Brain microvascular endothelial cell (primary cell): ENCODE results near the gene RNF166.

Source experiments
- DNase-seq: peaks from one replicate; pipeline ENCODE4 v3.0.0-alpha.2; 2020
- H3K27ac ChIP-seq: fragments of 250-450 bp; sonication (Bioruptor Pico); 2 replicates; pipeline ENCODE4 v1.5.1; 2020; ENCODE audit warnings: mild to moderate bottlenecking, moderate library complexity
- H3K27me3 ChIP-seq: fragments of 250-450 bp; sonication (Bioruptor Pico); replicated peaks from 2 replicates; pipeline ENCODE4 v1.5.1; 2020; ENCODE audit warnings: mild to moderate bottlenecking
- H3K36me3 ChIP-seq: fragments of 250-450 bp; sonication (Bioruptor Pico); replicated peaks from 2 replicates; pipeline ENCODE4 v1.5.1; 2020; ENCODE audit warnings: mild to moderate bottlenecking
- H3K4me3 ChIP-seq: 2 replicates; pipeline ENCODE4 v1.5.1; 2011; ENCODE audit warnings: low read depth, mild to moderate bottlenecking, control low read depth, low read length, moderate library complexity
- in situ Hi-C: cut with HindIII; loops from 2 replicates; pipeline ENCODE4 v1.10.0; 2017; ENCODE audit warnings: low sequenced_read_pairs, low pct_ligation_motif_present
- TF ChIP-seq, protein P1 (sequence below): IDR thresholded peaks from 2 replicates; pipeline ENCODE4 v1.5.1; 2011; ENCODE audit warnings: low read depth, mild to moderate bottlenecking, moderate library complexity, low read length, control low read depth, inconsistent platforms; ENCODE audit errors: missing control alignments

Gene RNF166

DNA sequence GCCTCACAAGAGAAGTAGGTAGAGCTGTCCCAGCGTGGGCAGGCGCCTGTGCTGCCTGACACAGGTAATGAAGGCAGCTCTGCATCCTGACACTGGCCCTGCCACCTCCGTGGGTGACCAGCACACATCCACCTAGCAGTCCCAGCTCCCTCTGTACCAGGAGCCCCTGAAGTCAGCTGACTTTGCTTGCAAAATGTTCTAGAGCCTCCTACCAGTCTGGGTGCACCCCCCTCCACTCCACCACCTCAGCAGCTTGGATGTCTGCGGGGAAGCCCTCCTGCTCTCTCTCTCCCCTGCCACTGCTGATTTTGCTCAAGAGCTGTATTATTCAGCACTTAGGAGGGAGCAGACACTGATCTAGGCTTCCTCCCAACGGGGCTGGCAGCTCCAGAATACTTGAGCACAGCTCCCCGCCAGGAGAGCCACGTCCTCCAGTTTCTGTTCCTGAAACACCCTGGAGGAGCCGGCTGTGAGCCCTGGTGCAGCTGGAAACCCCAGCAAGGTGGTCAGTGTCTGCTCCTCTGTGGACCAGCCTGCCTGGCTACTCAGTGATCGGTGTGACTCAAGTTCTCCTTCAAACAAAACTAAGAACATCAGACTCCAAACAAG, 1.0 kb downstream of the RNF166 start:
- no peaks in the 10 kb centered on the region for H3K27me3 ChIP-seq
- peak; percentile 17 for DNase-seq
- in situ Hi-C loops, result no loop called here
- peak overlapping the region; percentile 63 for H3K4me3 ChIP-seq
- H3K36me3 ChIP-seq, result peaks cover 2% of the 10 kb centered on the region
- H3K27ac ChIP-seq, result peak overlapping the region; percentile 7
- TF ChIP-seq, protein P1, sequence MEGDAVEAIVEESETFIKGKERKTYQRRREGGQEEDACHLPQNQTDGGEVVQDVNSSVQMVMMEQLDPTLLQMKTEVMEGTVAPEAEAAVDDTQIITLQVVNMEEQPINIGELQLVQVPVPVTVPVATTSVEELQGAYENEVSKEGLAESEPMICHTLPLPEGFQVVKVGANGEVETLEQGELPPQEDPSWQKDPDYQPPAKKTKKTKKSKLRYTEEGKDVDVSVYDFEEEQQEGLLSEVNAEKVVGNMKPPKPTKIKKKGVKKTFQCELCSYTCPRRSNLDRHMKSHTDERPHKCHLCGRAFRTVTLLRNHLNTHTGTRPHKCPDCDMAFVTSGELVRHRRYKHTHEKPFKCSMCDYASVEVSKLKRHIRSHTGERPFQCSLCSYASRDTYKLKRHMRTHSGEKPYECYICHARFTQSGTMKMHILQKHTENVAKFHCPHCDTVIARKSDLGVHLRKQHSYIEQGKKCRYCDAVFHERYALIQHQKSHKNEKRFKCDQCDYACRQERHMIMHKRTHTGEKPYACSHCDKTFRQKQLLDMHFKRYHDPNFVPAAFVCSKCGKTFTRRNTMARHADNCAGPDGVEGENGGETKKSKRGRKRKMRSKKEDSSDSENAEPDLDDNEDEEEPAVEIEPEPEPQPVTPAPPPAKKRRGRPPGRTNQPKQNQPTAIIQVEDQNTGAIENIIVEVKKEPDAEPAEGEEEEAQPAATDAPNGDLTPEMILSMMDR, result no peak

DNA sequence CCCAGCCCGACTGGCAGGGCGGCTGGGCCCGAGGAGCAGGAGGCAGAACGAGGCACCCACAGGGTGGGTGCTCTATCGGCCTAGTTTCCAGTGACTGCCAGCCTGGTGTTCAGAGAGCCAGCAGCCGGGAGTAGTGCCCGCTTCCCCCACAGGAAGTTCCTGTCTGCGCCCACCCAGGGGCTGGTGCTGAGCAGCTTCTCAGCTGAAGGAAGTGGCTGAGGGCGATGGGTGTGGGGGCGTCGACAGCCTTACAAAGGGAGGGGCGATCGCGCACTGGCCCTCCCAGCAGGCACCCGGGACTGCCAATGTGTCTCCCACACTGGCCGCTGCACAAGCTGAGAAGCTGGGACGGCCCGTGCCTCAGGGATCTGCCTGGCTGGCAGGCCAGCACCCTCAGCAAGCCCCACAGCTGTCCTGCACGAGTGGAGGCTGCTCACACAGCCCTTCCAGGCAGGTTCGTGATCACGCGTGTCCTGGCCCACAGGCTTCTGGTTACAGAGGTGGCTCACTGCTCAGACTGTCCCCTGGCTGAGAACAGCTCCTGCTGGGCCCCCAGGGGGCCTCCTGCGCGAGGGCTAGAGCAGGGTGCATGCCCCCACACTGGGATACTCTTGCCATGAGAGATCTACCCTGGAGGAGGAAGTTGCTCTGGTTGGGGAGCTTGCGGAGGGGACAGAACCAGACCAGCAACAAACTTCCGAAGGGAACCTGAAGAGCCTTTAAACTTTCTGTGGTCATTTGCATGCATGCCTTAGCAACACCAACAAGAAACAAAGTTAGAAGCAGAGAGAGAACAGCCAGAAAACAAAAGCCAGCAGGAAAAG, 2.5 kb downstream of the RNF166 start:
- Histone ChIP-seq H3K36me3 (peaks cover 3% of the 10 kb centered on the region), H3K27me3 (no peaks in the 10 kb centered on the region), H3K4me3 (no peak overlapping the region), H3K27ac (no peak overlapping the region)
- TF ChIP-seq, protein P1, result no peak
- in situ Hi-C loops, result no loop called here
- no peak for DNase-seq

DNA sequence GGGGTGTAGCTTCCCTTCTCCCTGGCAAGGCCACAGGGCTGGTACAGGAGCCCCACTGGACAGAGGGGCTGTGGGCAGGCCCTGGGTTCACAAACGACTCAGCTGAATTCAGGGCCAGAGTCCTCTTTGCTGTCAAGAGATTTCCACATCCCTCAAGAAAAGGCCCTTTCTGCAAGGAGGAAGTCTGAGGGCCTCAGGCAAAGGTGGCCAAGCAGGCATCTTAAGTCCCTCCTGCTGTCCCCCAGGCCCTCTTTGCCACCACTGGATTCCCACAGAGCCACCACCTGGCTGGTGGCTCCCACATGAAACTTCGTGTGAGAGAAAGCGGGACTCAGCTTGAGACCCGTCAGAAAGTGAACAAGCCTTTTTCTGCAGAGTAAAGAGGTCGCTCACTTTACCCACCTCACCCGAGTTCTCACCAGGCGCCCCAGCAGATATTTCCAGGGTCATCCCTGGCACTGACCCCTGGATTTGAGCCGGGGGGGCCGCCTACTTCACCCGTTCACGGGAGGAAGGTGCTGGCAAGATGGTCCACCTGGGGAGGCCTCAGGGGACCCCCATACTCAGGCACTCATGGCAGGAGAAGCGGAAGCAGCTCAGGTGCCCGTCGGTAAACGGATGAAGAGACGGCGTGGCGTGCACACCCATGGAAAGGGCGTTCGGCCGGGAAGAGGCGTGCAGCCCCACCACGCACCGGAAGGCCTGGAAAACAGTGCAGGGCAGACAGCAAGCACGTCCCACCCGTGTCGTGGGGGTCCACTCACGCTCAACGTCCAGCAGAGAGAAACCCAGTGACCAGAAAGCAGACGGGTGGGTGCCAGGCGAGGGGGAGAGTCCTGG, 3.6 kb downstream of the RNF166 start:
- DNase-seq, result no peak
- Histone ChIP-seq H3K27ac (no peak overlapping the region), H3K27me3 (no peaks in the 10 kb centered on the region), H3K4me3 (no peak overlapping the region), H3K36me3 (peaks cover 12% of the 10 kb centered on the region)
- TF ChIP-seq, protein P1, result no peak
- in situ Hi-C loops, result no loop called here

DNA sequence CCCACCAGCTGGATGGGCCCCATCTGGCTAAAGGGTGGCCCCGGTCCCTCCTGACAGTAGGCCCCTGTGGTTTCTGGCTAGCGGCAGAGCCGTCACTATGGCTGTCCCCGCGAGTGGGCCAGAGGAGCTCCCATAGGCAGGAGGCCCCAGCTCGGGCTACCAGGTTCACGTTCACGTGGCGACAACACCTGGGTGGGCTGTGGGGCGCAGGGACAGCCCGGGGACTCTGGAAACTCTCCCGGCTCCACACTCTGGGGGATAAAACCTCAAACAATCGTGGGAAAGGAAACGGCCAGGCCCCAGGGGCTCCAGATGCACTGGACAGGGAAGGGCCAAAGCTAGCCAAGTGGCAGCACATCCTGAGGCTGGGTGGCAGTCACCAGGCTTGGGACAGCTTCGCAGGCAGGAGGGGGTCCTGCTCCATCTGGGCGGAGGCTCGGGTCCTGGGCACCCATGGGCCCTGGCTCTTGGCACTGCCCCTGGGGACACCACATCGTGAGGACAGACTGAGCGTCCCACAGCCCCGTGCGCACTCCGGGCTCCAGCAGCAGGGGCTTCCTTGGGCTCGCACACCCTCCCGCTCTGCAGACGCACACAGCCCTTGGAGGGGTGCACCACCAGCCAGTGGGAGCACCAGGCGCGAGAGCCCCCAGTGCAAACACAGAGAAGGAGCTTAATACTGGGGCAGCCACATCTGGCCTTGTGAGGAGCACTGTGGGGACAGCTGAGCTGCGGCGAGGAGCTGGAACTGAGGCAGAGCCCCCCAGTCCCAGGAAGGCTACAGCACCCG, 4.4 kb downstream of the RNF166 start:
- TF ChIP-seq, protein P1, result no peak
- Histone ChIP-seq H3K27me3 (no peaks in the 10 kb centered on the region), H3K27ac (peak overlapping the region; percentile 23), H3K4me3 (no peak overlapping the region), H3K36me3 (peaks cover 19% of the 10 kb centered on the region)
- in situ Hi-C loops, result no loop called here
- DNase-seq, result no peak

DNA sequence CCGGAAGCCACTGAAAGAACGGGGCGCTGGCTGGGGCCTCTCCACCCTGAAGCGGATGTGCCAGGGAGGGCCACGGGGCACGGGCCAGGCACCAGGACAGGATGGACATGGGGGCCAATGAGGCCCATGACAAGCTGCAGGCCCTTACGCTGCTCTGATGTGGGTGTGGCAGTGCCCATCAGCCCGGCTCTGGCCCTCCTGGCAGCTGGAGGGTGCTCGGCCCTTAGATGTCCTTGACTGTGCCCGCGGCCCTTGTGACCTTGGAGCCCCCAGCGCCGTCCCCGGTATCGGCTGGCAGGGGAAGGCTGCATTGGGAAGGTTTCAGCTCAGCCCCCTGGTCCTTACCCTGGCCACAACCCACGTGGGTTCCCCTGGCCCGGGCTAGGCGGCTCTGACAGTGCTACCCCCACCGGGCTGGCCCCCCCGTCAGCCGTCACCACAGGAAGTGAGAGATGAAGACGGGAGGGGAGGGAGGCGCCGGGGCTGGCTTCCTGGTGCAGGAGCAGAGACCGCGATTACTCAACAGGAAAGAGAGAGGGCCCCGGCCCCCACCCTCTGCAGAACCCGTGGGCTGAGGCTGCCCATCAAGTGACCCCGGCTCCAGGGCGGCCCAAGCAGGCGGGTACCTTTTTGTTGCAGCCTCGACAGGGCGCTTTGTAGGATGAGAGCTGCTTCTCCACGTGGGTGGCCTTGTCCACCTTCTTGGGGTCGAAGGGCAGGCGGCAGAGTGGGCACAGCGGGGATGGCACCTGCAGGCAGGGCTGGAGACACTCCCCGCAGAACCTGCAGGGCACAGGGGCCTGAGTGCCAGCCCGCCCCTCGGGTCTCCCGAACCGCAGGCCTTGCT, 5.3 kb downstream of the RNF166 start:
- TF ChIP-seq, protein P1, result no peak
- H3K36me3 ChIP-seq, result peaks cover 25% of the 10 kb centered on the region
- peak overlapping the region; percentile 49 for H3K27ac ChIP-seq
- H3K4me3 ChIP-seq, result peak overlapping the region; percentile 27
- no peaks in the 10 kb centered on the region for H3K27me3 ChIP-seq
- peak; percentile 94 for DNase-seq
- in situ Hi-C loops, result no loop called here
